HUES64 (cell line): ENCODE results near the gene C11orf65.

Experiments used
- H3K27ac ChIP-seq: 2 replicates; pipeline ENCODE4 v1.7.0; 2013; ENCODE audit warnings: low read depth, low read length, inconsistent platforms
- H3K27me3 ChIP-seq: 2 replicates; pipeline ENCODE4 v1.6.1; 2013; ENCODE audit warnings: mild to moderate bottlenecking, low read length; ENCODE audit not compliant: insufficient read depth
- H3K36me3 ChIP-seq: 2 replicates; pipeline ENCODE4 v1.6.1; 2013; ENCODE audit warnings: mild to moderate bottlenecking, low read length; ENCODE audit not compliant: insufficient read depth
- H3K4me1 ChIP-seq: 2 replicates; pipeline ENCODE4 v1.6.1; 2013; ENCODE audit warnings: mild to moderate bottlenecking, low read length, moderate library complexity; ENCODE audit not compliant: insufficient read depth
- H3K4me3 ChIP-seq: 2 replicates; pipeline ENCODE4 v1.5.1; 2013; ENCODE audit warnings: mild to moderate bottlenecking, low read length, moderate library complexity
- H3K9ac ChIP-seq: 2 replicates; pipeline ENCODE4 v1.6.1; 2013; ENCODE audit warnings: mild to moderate bottlenecking, low read depth, low read length
- H3K9me3 ChIP-seq: 2 replicates; pipeline ENCODE4 v1.6.1; 2013; ENCODE audit warnings: low read depth, low read length; ENCODE audit not compliant: insufficient read depth
- WGBS: fragments of 150-250, 120-280 bp; methylation state at CpG from one replicate; pipeline ENCODE4 v1.1.7; 2013; ENCODE audit warnings: missing lambda C conversion rate; 5-methylcytosine and 5-hydroxymethylcytosine counted together

C11orf65 gene

DNA sequence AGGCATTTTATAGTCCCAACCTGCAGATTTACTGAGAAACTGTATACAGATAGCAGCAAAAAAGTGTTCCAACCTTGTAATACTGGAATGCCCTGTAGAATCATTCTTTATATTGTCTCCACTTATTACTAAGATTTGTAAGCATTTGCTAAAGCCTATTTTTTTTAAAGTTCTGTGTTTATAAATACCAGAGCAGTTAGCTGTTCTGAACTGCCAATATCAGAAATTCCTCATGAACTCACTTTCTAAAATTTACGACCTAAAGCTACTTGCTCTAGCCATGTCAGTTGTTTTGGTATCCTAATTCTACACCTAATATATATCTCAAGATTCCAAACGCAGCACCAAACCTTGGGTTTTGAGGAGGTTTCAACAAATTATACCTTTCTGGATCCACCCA lies 103.2 kb downstream of the C11orf65 start:
- Histone ChIP-seq H3K9ac (no peak overlapping the region), H3K36me3 (peaks cover 25% of the 10 kb centered on the region)
- 91% methylated on average over 1 of the region's 2 CpGs for WGBS

DNA sequence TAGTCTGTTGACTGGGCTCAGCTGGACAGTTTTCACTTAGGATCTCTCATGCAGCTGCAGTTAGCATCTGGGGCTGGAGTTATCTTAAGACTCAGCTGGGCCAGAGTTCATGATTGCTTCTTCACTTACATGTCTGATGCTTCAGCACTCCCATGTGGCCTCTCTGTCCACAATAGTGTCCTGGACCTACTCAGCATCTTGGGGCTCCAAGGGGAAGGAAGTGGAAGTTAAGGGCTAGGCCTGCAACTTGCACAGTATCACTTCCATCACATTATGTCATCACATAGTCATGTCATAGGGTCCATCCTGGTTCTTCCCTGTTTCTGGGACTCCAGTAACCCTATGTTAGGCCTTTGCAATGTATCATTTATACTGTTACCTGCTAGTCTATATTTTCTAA lies 115.9 kb downstream of the C11orf65 start:
- Histone ChIP-seq H3K4me3 (no peak overlapping the region), H3K9ac (no peak overlapping the region), H3K9me3 (no peaks in the 10 kb centered on the region), H3K4me1 (no peaks in the 10 kb centered on the region), H3K27me3 (no peaks in the 10 kb centered on the region), H3K36me3 (peaks cover 85% of the 10 kb centered on the region), H3K27ac (no peak overlapping the region)

More for the DNA sequence above, 103.2 kb downstream of the C11orf65 start:
- H3K9me3 ChIP-seq: no peaks in the 10 kb centered on the region
- no peaks in the 10 kb centered on the region for H3K27me3 ChIP-seq
- H3K4me3 ChIP-seq: no peak overlapping the region
- no peaks in the 10 kb centered on the region for H3K4me1 ChIP-seq
- H3K27ac ChIP-seq: no peak overlapping the region

DNA sequence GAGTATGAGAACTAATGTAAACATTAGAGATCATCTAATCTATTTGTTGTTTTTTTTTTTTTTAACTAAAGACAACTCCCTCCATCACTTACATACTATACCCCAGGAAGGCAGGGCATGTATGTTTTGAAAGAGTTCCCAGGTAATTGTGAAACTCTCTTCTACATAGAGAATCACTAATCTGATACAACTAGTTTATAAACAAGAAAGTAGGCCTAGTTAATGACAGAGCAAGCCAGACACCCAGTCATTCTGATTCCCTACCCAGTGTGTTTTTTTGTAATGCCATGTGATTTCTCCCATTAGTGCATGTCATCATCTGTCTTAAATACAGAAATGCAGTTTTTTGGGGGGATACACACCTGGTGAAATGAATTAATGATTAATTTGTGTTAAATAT lies 120.9 kb downstream of the C11orf65 start:
- peaks cover 3% of the 10 kb centered on the region; the same call in 1 of the 2 replicates for H3K4me1 ChIP-seq
- no peak overlapping the region for H3K4me3 ChIP-seq
- no peaks in the 10 kb centered on the region for H3K27me3 ChIP-seq
- no peak overlapping the region for H3K9ac ChIP-seq
- no peaks in the 10 kb centered on the region for H3K9me3 ChIP-seq
- peaks cover 52% of the 10 kb centered on the region for H3K36me3 ChIP-seq
- H3K27ac ChIP-seq: no peak overlapping the region

DNA sequence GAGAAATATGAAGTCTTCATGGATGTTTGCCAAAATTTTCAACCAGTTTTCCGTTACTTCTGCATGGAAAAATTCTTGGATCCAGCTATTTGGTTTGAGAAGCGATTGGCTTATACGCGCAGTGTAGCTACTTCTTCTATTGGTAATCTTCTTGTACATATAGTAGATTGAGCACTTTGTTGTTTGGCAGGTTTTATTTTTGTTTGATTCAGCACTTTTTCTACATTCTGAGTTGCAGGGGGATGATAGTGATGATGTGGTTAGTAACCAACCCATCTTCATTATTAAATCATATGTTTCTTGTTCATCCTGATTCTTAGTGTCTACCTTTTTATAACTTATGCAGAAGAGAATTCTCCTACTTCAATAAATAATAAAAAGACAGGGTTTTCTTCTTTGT lies 121.6 kb downstream of the C11orf65 start:
- Histone ChIP-seq H3K4me3 (no peak overlapping the region), H3K9me3 (no peaks in the 10 kb centered on the region), H3K4me1 (peaks cover 10% of the 10 kb centered on the region), H3K9ac (no peak overlapping the region), H3K36me3 (peaks cover 45% of the 10 kb centered on the region), H3K27me3 (no peaks in the 10 kb centered on the region), H3K27ac (no peak overlapping the region)
- WGBS: 99% methylated on average over 4 of the region's 4 CpGs

DNA sequence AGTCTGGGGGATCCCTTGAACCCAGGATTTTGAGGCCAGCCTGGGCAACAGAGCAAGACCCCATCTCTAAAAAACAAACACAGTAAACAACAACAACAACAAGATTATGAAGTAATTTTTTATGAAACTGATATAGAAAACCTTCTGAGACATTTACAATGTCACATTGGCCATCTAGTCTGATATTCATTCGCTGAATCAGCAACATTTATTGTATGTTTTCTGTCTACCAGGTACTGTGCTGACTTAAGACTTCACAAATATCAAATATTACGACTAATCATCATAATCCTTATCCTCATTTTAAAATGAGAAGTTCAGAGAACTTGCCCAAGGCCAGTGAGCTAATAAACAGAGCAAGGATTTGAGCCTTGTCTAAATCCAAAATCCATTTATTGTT lies 123.6 kb downstream of the C11orf65 start:
- no peaks in the 10 kb centered on the region for H3K9me3 ChIP-seq
- H3K36me3 ChIP-seq: peaks cover 28% of the 10 kb centered on the region
- no peaks in the 10 kb centered on the region for H3K27me3 ChIP-seq
- peaks cover 26% of the 10 kb centered on the region for H3K4me1 ChIP-seq
- no peak overlapping the region for H3K27ac ChIP-seq
- 98% methylated on average over 2 of the region's 2 CpGs for WGBS
- H3K4me3 ChIP-seq: no peak overlapping the region
- no peak overlapping the region for H3K9ac ChIP-seq

DNA sequence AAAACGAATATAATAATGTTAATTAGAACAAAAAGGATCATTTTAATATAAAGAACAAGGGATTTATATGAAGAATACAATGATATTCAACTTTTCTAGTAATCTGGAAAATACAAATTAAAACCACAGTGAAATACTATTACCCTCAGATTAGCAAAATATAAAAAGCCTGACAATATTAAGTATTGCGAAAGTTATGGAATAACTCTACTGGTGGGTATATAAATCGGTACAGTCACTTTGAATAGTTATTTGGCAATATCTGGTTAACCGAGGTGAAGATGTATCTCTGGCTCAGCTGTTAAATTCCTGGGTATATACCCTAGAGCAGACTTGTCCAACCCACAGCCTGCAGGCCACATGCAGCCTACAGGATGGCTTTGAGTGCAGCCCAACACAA lies 125.7 kb downstream of the C11orf65 start:
- peaks cover 26% of the 10 kb centered on the region for H3K36me3 ChIP-seq
- WGBS: 90% methylated on average over 3 of the region's 4 CpGs
- H3K9ac ChIP-seq: no peak overlapping the region
- no peaks in the 10 kb centered on the region for H3K27me3 ChIP-seq
- no peak overlapping the region for H3K27ac ChIP-seq
- peaks cover 26% of the 10 kb centered on the region for H3K4me1 ChIP-seq
- H3K9me3 ChIP-seq: no peaks in the 10 kb centered on the region
- H3K4me3 ChIP-seq: no peak overlapping the region

DNA sequence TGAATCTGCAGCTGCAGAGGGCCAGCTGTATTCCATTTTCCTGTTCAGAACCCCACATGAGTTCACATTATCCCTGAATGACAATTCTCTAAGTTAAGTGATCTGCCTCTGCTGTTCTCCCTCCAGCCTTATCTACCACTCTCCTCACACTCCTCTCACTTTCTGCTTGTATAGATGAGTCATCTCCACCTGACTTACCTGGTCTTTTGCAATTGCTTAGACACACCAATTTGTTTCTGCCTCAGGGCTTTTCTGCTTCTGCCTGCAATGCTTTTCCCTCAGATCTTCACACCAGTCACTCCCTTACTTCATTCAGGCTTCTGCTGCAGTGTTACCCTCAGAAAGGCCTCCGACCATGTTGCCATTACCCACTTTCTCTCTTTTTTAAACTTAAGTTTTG lies 126.4 kb downstream of the C11orf65 start:
- H3K36me3 ChIP-seq: peaks cover 26% of the 10 kb centered on the region
- no peaks in the 10 kb centered on the region for H3K9me3 ChIP-seq
- no peak overlapping the region for H3K4me3 ChIP-seq
- H3K4me1 ChIP-seq: peaks cover 26% of the 10 kb centered on the region
- 86% methylated on average over 1 of the region's 1 CpG for WGBS
- no peak overlapping the region for H3K27ac ChIP-seq
- no peaks in the 10 kb centered on the region for H3K27me3 ChIP-seq
- no peak overlapping the region for H3K9ac ChIP-seq

DNA sequence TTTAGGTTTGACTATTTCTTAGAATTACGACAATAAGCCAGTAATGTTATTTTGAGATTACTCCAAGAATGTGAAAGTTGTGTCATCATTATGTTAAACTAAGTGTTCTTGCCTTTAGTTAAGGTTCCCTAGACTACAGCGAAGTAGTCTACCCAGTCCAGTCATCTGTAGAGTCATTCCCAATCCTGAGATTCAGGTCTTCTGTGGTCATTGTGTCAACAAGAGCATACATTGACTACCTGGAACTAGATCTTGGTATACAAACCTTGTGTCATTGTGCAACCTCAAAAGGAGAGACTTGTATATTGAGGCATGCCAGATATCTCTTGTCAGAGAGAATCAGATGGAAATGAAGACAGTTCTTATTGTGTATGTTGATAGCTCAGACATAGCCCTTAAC lies 128.6 kb downstream of the C11orf65 start:
- H3K4me1 ChIP-seq: peaks cover 26% of the 10 kb centered on the region
- H3K4me3 ChIP-seq: no peak overlapping the region
- WGBS: 96% methylated on average over 2 of the region's 2 CpGs
- H3K9me3 ChIP-seq: no peaks in the 10 kb centered on the region
- H3K27ac ChIP-seq: no peak overlapping the region
- H3K9ac ChIP-seq: no peak overlapping the region
- H3K27me3 ChIP-seq: no peaks in the 10 kb centered on the region
- peaks cover 41% of the 10 kb centered on the region for H3K36me3 ChIP-seq

DNA sequence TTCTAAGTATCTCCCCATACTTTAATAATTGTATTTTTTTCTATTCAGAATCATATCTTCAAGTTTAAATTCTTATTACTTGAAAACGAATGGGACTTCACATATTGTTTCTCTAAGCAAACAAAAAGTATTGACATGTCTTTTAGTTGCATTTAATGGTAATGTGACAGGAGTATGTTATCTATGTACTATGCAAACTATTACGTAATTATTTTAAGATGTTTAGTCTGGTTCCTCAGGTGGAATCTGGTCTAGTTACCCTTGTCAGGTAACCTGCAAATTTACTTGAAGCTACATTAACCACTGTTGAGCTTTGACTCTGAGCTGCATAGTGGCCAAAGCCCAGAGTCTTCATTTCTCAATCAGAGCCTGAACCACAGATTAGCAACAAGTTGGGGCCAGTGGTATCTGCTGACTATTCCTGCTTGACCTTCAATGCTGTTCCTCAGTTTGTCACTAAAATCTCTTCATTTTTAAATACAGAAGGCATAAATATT lies 133.9 kb downstream of the C11orf65 start:
- Histone ChIP-seq H3K27ac (no peak overlapping the region), H3K9ac (no peak overlapping the region), H3K4me1 (no peaks in the 10 kb centered on the region), H3K36me3 (peaks cover 91% of the 10 kb centered on the region), H3K9me3 (no peaks in the 10 kb centered on the region), H3K4me3 (no peak overlapping the region), H3K27me3 (no peaks in the 10 kb centered on the region)
- 93% methylated on average over 1 of the region's 2 CpGs for WGBS
